Activated CD4-positive, alpha-beta memory T cell treated with anti-CD3 and anti-CD28 coated beads for 36 hours (primary cell): ENCODE measurements around the gene DLGAP1. TPM values are rescaled to one million over a fixed set of nuclear protein-coding genes. Genes with fewer than 3 reads are reported as not detected.

Source experiments
- CTCF ChIA-PET: fragments of 350-600 bp; sonication (Branson Sonifier 250); formaldehyde crosslinking; loops from one replicate; lab custom pipeline; 2021; ENCODE audit warnings: antibody characterized with exemption, inconsistent platforms; lab: Charles Lee
- POLR2A ChIA-PET: fragments of 350-600 bp; sonication (Branson Sonifier 250); formaldehyde crosslinking; loops from one replicate; lab custom pipeline; 2021; ENCODE audit warnings: antibody characterized with exemption; lab: Charles Lee
- DNase-seq: peaks from one replicate; pipeline ENCODE4 v3.0.0-alpha.2; 2020
- H3K27ac Mint-ChIP-seq: one replicate; pipeline ENCODE4 v1.8.0; 2021; ENCODE audit warnings: mixed read lengths
- H3K27me3 Mint-ChIP-seq: one replicate; pipeline ENCODE4 v1.8.0; 2021; ENCODE audit warnings: mixed read lengths
- H3K36me3 Mint-ChIP-seq: one replicate; pipeline ENCODE4 v1.8.0; 2021; ENCODE audit warnings: mixed read lengths
- H3K4me1 Mint-ChIP-seq: one replicate; pipeline ENCODE4 v1.8.0; 2021; ENCODE audit warnings: low read depth, mixed read lengths
- H3K4me3 Mint-ChIP-seq: one replicate; pipeline ENCODE4 v1.8.0; 2021; ENCODE audit warnings: mild to moderate bottlenecking, mixed read lengths
- H3K9me3 Mint-ChIP-seq: one replicate; pipeline ENCODE4 v1.8.0; 2021; ENCODE audit warnings: mixed read lengths
- intact Hi-C: fragments of 100-400 bp; cut with micrococcal nuclease; formaldehyde crosslinking; loops from one replicate; pipeline ENCODE4 v1.15.1; 2023
- total RNA-seq, 2 experiments: library from RNA; stranded (reverse); gene quantifications; one replicate each; pipeline ENCODE4 v1.2.3, GENCODE V29; 2021

DLGAP1 gene
- total RNA-seq, 2 experiments from 2014 or later = 0.45 to 1.0 TPM

DNA sequence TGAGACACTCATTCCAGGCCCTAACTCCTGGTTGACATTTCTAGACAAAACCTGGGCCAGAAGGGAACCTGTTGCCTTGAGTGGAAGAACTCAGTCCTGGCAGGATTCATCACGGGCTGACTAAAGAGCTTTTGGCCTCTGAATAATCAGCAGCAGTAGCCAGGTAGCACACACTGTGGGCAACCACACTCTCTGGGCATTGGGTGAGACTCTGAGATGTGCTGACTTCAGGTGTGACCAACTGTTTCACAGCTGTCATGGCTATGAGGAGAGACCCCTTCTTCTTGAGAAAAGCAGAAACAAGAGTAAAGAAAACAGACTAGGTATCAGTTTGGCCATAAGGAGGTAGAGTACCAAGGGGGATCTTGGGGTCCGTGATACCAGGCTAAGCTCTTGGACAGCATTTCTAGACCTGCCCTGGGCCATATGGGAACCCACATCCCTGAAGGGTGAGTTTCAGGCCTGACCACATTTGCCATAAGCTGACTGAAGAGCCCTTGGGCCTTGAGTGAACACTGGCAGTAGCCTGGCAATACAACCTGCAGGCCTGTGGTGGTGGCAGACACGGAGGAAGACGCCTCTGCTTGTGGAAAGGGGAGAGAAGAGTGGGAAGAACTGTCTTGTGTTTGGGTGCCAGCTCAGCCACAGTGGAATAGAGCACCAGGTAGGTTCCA is 230.9 kb downstream of the DLGAP1 start:
- Mint-ChIP-seq H3K4me1 (no peaks in the 10 kb centered on the region), H3K27ac (no peak overlapping the region), H3K36me3 (no peaks in the 10 kb centered on the region), H3K9me3 (peaks cover 3% of the 10 kb centered on the region), H3K4me3 (no peak overlapping the region), H3K27me3 (no peaks in the 10 kb centered on the region)
- DNase-seq = no peak
- intact Hi-C loops = no loop called here
- POLR2A ChIA-PET = no interaction called here
- CTCF ChIA-PET = no interaction called here

DNA sequence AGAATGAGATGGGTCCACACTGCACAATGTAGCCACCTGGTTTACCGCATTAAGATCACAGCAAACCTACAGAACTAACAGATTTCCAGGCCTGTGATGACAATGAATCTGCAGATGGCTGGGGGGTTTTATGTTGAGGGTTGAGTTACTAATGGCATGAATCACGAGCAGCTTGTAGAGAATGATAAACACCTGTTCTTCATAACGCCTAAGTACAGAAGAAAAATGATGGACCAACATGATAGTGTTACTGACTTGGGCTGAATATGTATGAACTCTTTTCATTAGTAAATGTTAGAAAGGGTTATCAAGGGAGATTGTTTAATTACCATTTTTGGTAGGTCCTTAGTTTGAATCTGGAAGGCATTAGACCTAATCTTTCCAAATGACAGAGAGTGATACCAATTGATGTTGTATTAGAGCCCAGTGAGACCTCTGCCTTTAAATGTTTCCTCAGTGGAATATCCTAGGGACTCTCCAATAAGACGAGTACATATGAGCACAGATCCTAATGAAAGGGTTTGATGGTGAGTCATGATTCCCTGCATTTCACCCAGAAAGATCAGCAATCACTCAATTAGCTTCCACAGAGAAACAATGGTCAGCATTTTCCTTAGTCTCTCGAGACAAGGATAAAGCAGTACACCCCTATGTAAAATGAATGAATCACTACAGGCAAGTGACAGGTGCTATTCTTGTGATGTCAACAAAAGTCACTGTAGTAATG is 243.8 kb downstream of the DLGAP1 start:
- H3K4me3 Mint-ChIP-seq = no peak overlapping the region
- H3K36me3 Mint-ChIP-seq = no peaks in the 10 kb centered on the region
- H3K27ac Mint-ChIP-seq = no peak overlapping the region
- H3K4me1 Mint-ChIP-seq = no peaks in the 10 kb centered on the region
- peaks cover 5% of the 10 kb centered on the region for H3K9me3 Mint-ChIP-seq
- DNase-seq = no peak
- H3K27me3 Mint-ChIP-seq = no peaks in the 10 kb centered on the region
- POLR2A ChIA-PET = no interaction called here
- intact Hi-C loops = no loop called here
- CTCF ChIA-PET = interaction anchor here (1.4 kb wide), 1 partner anchor 105 kb away, joined by 5 read pairs; no protein-coding TSS in a partner anchor

DNA sequence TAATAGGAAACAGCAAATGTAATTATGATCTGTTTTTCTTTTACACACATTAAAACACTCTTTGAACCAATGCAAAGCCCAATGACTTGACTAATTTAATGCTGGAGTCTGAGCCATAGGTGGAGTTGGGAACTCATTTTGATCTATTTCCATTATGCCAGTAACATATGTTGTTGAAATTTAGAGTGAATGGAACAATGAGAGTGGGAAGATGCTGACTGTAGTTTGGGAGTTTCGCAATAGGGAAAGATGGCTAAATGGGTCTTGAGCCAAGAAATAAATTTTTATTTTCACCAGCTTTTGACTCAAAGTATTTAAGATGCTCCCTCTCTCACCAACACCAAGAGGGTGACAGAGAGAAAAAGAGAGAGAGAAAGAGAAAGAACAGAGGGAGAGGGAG is 246.7 kb downstream of the DLGAP1 start:
- POLR2A ChIA-PET = no interaction called here
- intact Hi-C loops = no loop called here

DNA sequence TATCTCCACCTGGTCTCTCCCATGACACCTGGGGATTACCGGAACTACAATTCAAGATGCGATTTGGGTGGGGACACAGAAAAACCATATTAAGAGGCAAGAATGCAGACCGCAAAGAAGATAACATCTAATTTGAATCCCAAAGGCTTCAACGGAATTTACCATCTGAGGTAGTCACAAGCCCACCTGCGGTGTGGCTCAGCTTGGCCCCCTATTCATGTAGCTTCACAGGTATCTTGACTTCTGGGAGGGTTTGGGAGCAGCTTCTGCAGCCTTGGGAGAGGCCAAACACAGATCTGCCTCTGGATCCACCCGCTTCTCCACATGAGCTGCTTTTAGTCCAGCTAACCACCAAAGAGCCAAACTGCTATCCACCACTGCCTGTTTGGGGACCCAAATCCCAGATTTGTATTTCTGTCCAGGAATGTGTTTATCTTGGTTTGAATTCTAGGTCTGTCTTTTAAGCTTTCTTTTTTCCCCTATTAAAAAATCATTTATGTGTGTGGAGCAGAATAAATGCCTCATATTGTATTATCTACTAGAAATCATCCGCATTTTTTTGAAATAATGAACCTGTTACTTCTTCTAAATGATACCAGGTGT is 247.6 kb downstream of the DLGAP1 start:
- CTCF ChIA-PET = no interaction called here
- intact Hi-C loops = no loop called here
- H3K27me3 Mint-ChIP-seq = no peaks in the 10 kb centered on the region

More for the DNA sequence above, 246.7 kb downstream of the DLGAP1 start:
- CTCF ChIA-PET = no interaction called here
- DNase-seq = no peak
- H3K4me3 Mint-ChIP-seq = no peak overlapping the region
- H3K9me3 Mint-ChIP-seq = peaks cover 5% of the 10 kb centered on the region
- H3K4me1 Mint-ChIP-seq = no peaks in the 10 kb centered on the region
- H3K27ac Mint-ChIP-seq = no peak overlapping the region
- H3K36me3 Mint-ChIP-seq = no peaks in the 10 kb centered on the region
- no peaks in the 10 kb centered on the region for H3K27me3 Mint-ChIP-seq

DNA sequence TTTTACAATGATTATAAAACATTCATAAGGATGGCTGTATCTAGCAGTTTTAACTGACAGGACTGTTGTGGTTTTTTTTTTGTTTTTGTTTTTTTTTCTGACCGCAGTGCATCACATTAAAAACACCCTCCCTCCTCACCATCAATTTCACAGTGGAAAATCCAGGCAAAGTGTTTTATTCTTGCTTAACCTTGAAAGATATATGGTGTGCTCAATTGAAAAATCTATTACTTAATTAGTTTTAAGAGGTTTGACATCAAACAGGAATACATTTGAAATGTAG is 250.7 kb downstream of the DLGAP1 start:
- H3K27me3 Mint-ChIP-seq = no peaks in the 10 kb centered on the region
- no peaks in the 10 kb centered on the region for H3K4me1 Mint-ChIP-seq
- no peak for DNase-seq
- intact Hi-C loops = no loop called here
- H3K4me3 Mint-ChIP-seq = no peak overlapping the region
- ChIA-PET POLR2A (no interaction called here), CTCF (no interaction called here)
- no peaks in the 10 kb centered on the region for H3K9me3 Mint-ChIP-seq
- H3K36me3 Mint-ChIP-seq = no peaks in the 10 kb centered on the region
- H3K27ac Mint-ChIP-seq = no peak overlapping the region

More for the DNA sequence above, 247.6 kb downstream of the DLGAP1 start:
- Mint-ChIP-seq H3K4me1 (no peaks in the 10 kb centered on the region), H3K27ac (no peak overlapping the region), H3K36me3 (no peaks in the 10 kb centered on the region), H3K9me3 (peaks cover 5% of the 10 kb centered on the region), H3K4me3 (no peak overlapping the region)
- POLR2A ChIA-PET = no interaction called here
- no peak for DNase-seq

DNA sequence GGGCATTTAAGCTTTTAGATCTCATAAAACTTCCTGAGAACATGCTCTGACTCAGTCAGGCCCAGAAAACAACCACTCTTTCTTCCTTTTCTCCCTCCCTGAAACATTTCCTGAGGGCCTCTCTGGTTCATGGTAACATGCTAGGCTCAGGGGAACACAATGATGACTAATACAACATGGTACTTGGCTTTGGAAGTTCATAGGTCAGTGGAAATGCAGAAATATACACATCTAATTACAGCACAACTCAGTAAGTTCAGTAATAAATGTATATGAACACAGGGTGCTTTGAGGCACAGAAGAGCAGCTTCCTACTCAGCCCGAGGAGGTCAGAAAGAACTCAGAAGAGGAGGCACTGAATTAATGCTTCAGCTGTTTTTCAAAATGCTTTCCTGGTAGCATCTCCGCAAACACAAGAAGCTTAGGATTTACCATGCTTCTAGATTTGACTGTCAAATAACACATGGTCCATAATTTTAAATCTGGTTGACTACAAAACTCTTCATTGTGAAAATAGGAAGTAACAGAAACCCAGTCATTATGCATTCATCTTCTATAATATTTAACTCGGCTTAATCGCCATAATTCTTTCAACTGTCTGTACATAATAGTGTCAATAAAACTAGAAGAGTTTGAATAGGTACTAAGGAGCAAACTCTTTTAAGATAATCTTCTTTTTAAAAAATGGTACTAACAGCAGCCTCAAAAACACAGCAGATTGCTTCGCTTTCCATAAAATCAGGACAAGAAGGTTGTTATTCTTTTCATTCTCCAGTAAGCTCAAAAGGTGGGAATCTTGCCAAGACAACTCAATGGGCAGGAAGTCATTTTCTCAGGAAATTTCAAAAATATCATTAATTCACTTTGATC is 251.3 kb downstream of the DLGAP1 start:
- Mint-ChIP-seq H3K36me3 (no peaks in the 10 kb centered on the region), H3K27ac (no peak overlapping the region), H3K4me3 (no peak overlapping the region), H3K9me3 (no peaks in the 10 kb centered on the region), H3K4me1 (no peaks in the 10 kb centered on the region), H3K27me3 (no peaks in the 10 kb centered on the region)
- POLR2A ChIA-PET = no interaction called here
- CTCF ChIA-PET = no interaction called here
- intact Hi-C loops = no loop called here
- DNase-seq = no peak

DNA sequence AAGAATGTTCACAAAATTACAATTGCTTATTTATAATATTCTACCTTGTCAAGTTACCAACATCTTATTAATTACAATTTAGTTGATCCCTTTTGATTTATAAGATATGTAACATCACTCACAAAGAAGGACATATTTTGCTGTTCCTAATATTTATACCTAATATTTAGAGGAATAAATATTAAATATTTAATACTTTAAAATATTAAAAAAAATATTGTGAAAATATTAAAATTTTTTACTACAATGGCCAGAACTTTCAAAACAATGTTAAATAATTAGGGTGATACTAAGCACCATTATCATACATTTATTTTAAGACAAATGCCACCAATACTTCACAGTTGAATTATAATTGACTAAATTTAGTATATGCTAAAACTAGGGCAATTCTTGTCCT is 254.7 kb downstream of the DLGAP1 start:
- Mint-ChIP-seq H3K4me3 (no peak overlapping the region), H3K9me3 (no peaks in the 10 kb centered on the region), H3K36me3 (no peaks in the 10 kb centered on the region), H3K27ac (no peak overlapping the region), H3K4me1 (no peaks in the 10 kb centered on the region), H3K27me3 (no peaks in the 10 kb centered on the region)
- DNase-seq = no peak
- intact Hi-C loops = no loop called here
- ChIA-PET CTCF (no interaction called here), POLR2A (no interaction called here)

DNA sequence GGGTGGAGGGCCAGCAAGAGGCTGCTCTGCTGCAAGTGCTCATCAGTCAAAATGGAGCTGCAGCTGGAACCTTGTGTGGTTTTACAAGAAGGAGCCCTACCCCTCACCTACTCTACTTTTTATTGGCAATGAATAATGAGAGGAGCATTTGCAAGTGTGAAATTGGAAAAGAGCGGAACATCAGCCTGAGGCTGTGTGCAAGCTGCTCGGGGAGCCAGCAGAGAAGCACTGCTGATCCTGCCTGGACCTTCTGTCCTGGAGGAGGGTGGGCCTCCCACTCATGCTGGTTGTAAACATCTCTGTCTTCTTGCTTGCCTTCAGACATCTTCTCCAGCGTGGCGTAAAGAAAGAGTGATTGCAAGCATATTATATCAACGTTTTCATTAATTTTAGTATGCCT is 256.2 kb downstream of the DLGAP1 start:
- ChIA-PET POLR2A (no interaction called here), CTCF (no interaction called here)
- no peak overlapping the region for H3K4me3 Mint-ChIP-seq
- intact Hi-C loops = no loop called here
- DNase-seq = no peak
- H3K27ac Mint-ChIP-seq = no peak overlapping the region
- no peaks in the 10 kb centered on the region for H3K36me3 Mint-ChIP-seq
- no peaks in the 10 kb centered on the region for H3K4me1 Mint-ChIP-seq
- no peaks in the 10 kb centered on the region for H3K27me3 Mint-ChIP-seq
- H3K9me3 Mint-ChIP-seq = no peaks in the 10 kb centered on the region

DNA sequence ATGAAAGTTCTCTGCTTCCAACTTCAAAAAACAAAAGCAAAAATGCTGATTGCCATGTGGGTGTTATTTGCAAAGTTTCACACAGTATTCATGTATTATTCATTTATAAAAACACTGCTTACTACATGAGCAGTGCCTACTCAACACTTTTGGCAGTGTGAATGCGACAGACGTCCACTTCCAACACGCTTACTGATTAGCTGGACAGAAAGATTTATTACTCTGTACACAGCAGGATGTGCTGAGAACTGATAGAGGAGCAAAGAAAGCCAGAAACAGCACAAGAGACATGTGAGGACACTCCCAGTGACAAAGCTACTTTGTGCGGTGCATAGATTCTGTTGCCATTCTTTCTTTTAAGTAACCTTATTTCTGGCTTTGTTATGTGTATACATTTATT is 258.8 kb downstream of the DLGAP1 start:
- Mint-ChIP-seq H3K27me3 (no peaks in the 10 kb centered on the region), H3K27ac (no peak overlapping the region), H3K4me3 (no peak overlapping the region), H3K4me1 (no peaks in the 10 kb centered on the region), H3K9me3 (no peaks in the 10 kb centered on the region), H3K36me3 (no peaks in the 10 kb centered on the region)
- CTCF ChIA-PET = no interaction called here
- DNase-seq = no peak
- POLR2A ChIA-PET = no interaction called here
- intact Hi-C loops = no loop called here

DNA sequence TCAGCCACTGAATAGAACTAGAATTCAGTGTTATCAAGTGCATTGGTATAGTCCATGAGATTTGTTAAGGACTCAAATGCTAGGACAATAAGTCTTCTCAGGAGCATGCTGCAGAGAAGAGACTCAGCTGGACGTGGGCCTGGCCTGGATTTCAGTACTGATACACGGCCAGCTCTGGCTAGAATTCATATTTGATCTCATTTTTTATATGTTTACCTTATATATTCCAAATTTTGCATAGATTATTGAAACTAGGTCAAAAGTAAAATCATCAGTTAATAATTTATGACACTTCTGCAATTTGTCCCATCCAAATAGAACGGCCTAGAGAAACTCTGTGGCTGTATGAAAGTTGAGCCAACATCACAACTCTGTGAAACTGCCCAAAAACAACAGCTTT is 262.0 kb downstream of the DLGAP1 start:
- DNase-seq = no peak
- Mint-ChIP-seq H3K27me3 (no peaks in the 10 kb centered on the region), H3K4me1 (no peaks in the 10 kb centered on the region), H3K36me3 (no peaks in the 10 kb centered on the region), H3K27ac (no peak overlapping the region), H3K9me3 (no peaks in the 10 kb centered on the region), H3K4me3 (no peak overlapping the region)
- ChIA-PET CTCF (no interaction called here), POLR2A (no interaction called here)
- intact Hi-C loops = no loop called here

DNA sequence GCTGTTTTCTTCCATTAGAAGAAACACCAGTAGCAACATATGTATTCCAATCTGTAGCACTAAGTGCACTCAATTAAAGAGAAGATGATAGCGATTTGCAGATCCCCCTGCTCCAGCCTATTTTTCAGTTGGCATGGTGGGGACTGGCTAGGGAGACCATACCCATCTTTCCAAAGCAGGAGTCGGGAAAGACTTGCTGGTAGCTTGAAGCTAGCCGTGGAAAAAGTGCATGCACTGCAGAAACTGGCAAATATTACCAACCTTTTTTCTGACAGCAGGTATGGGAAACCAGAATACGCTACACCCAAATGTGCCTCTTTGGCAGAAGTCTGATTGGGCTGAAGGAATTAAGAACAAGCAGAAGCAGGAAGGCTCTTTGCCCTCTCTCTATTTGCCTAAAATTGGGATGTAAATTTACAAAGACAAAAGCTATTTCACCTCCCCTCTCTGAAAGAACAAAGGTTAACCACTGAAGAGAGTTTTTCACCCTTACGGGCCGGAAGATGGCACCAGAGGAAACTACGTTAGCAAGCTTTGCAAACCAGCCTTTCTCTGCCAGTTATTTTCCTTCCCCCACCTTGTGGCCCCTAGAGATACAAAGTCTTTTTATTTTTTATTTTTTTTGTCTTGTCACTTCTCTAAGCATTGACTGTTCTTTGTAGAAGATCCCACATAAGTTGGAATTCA is 273.1 kb downstream of the DLGAP1 start:
- H3K4me1 Mint-ChIP-seq = no peaks in the 10 kb centered on the region
- H3K36me3 Mint-ChIP-seq = no peaks in the 10 kb centered on the region
- no peak overlapping the region for H3K4me3 Mint-ChIP-seq
- H3K27me3 Mint-ChIP-seq = no peaks in the 10 kb centered on the region
- no peak for DNase-seq
- ChIA-PET CTCF (no interaction called here), POLR2A (no interaction called here)
- no peak overlapping the region for H3K27ac Mint-ChIP-seq
- intact Hi-C loops = no loop called here
- H3K9me3 Mint-ChIP-seq = peaks cover 6% of the 10 kb centered on the region

DNA sequence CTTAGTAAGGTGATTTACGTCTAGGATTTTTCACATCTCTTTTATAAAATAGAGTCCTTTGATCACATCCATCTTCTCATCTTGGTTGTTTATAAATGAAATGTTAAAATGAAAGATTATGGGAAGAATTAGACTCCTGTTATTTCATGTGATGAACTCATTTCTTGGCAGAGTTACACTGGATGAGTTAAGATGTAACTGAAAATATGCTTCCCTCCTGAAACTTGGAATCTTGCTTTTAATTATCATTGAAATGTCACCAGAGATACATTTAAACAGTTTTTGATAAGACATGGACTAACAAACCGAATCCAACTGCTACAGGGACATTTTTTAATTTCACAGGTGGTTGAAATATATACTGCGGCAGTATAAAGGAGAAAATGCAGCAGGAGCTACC is 274.0 kb downstream of the DLGAP1 start:
- Mint-ChIP-seq H3K27ac (no peak overlapping the region), H3K27me3 (no peaks in the 10 kb centered on the region), H3K4me1 (no peaks in the 10 kb centered on the region), H3K36me3 (no peaks in the 10 kb centered on the region), H3K9me3 (peaks cover 6% of the 10 kb centered on the region), H3K4me3 (no peak overlapping the region)
- intact Hi-C loops = no loop called here
- ChIA-PET POLR2A (no interaction called here), CTCF (no interaction called here)
- DNase-seq = no peak
